Measurements from ENCODE around the gene PROZ.
A peak's percentile ranks its signal among the peaks of the same experiment; 100 is the strongest.

The PROZ gene

GRCh38 chr13:113142876-113143275 lies 15.6 kb upstream of the PROZ start:
- DNase-seq, result no peak

GRCh38 chr13:113143466-113144254 lies 14.8 kb upstream of the PROZ start:
- no peak for DNase-seq

- no peak for DNase-seq
These were observed 14.2 kb upstream of the PROZ start for GRCh38 chr13:113144255-113144629.

GRCh38 chr13:113145496-113145895 lies 13.0 kb upstream of the PROZ start:
- DNase-seq, result no peak

GRCh38 chr13:113145911-113146598 lies 12.4 kb upstream of the PROZ start:
- no peak for DNase-seq

GRCh38 chr13:113146750-113147149 lies 11.7 kb upstream of the PROZ start:
- no peak for DNase-seq

GRCh38 chr13:113147206-113147605 lies 11.2 kb upstream of the PROZ start:
- no peak for DNase-seq

GRCh38 chr13:113148407-113148806 lies 10.0 kb upstream of the PROZ start:
- DNase-seq, result no peak

GRCh38 chr13:113148940-113149503 lies 9.4 kb upstream of the PROZ start:
- DNase-seq, result no peak

GRCh38 chr13:113149711-113150549 lies 8.5 kb upstream of the PROZ start:
- no peak for DNase-seq

- DNase-seq, result no peak
These were observed 7.7 kb upstream of the PROZ start for GRCh38 chr13:113150550-113151365.

GRCh38 chr13:113151745-113152690 lies 6.4 kb upstream of the PROZ start:
- no peak for DNase-seq

GRCh38 chr13:113152691-113152983 lies 5.8 kb upstream of the PROZ start:
- no peak for DNase-seq

- no peak for DNase-seq
These were observed 5.3 kb upstream of the PROZ start for GRCh38 chr13:113152984-113153809.

- DNase-seq, result peak; percentile 53
These were observed 4.4 kb upstream of the PROZ start for GRCh38 chr13:113153810-113154748.

GRCh38 chr13:113155201-113155600 lies 3.2 kb upstream of the PROZ start:
- peak; percentile 42 for DNase-seq

GRCh38 chr13:113155982-113156655 lies 2.3 kb upstream of the PROZ start:
- no peak for DNase-seq

- no peak for DNase-seq
These were observed 1.1 kb upstream of the PROZ start for GRCh38 chr13:113157206-113157928.
